Stimulated activated naive CD4-positive, alpha-beta T cell treated with Interleukin-2 at 50 U/mL for 16 hours (primary cell): Measurements from ENCODE around the gene MTCL1.

Source experiments
- DNase-seq: peaks from one replicate; lab custom pipeline; 2025; lab: John Stamatoyannopoulos, UW

MTCL1 gene

GRCh38 chr18:8688216-8688800 is 17.0 kb upstream of the MTCL1 start:
- no peak for DNase-seq

GRCh38 chr18:8688816-8689215 is 16.5 kb upstream of the MTCL1 start:
- no peak for DNase-seq

GRCh38 chr18:8689517-8689916 is 15.8 kb upstream of the MTCL1 start:
- no peak for DNase-seq

GRCh38 chr18:8694891-8695290 is 10.5 kb upstream of the MTCL1 start:
- no peak for DNase-seq

GRCh38 chr18:8695932-8696517 is 9.3 kb upstream of the MTCL1 start:
- no peak for DNase-seq

- DNase-seq = peak; percentile 64
Measured at GRCh38 chr18:8696749-8697211, 8.6 kb upstream of the MTCL1 start.

- no peak for DNase-seq
Measured at GRCh38 chr18:8699126-8699525, 6.2 kb upstream of the MTCL1 start.

- DNase-seq = no peak
Measured at GRCh38 chr18:8699948-8700347, 5.4 kb upstream of the MTCL1 start.

GRCh38 chr18:8701546-8702118 is 3.7 kb upstream of the MTCL1 start:
- DNase-seq = no peak

- DNase-seq = no peak
Measured at GRCh38 chr18:8702668-8703067, 2.7 kb upstream of the MTCL1 start.

- DNase-seq = no peak
Measured at GRCh38 chr18:8703092-8703709, 2.2 kb upstream of the MTCL1 start.

- no peak for DNase-seq
Measured at GRCh38 chr18:8703781-8704301, 1.5 kb upstream of the MTCL1 start.

GRCh38 chr18:8704361-8705237 is 757 bp upstream of the MTCL1 start:
- peak; percentile 84 for DNase-seq

GRCh38 chr18:8705961-8706790 is 820 bp downstream of the MTCL1 start:
- DNase-seq = peak; percentile 9

GRCh38 chr18:8706791-8707555 is 1.6 kb downstream of the MTCL1 start:
- DNase-seq = no peak

- DNase-seq = no peak
Measured at GRCh38 chr18:8707556-8708300, 2.4 kb downstream of the MTCL1 start.

GRCh38 chr18:8708670-8709069 is 3.3 kb downstream of the MTCL1 start:
- DNase-seq = no peak

- DNase-seq = no peak
Measured at GRCh38 chr18:8709248-8710059, 4.1 kb downstream of the MTCL1 start.

GRCh38 chr18:8711736-8712135 is 6.4 kb downstream of the MTCL1 start:
- no peak for DNase-seq
